Activated CD8-positive, alpha-beta T cell treated with anti-CD3 and anti-CD28 coated beads for 36 hours (primary cell): ENCODE data around the gene BOK. TPM values are rescaled to one million over a fixed set of nuclear protein-coding genes. Genes with fewer than 3 reads are reported as not detected.

Experiments
- ATAC-seq: fragments of 200-7000 bp; cut with Tn5 transposase; one replicate; pipeline ENCODE4 v1.10.0; 2021; ENCODE audit warnings: mild to moderate bottlenecking, moderate library complexity
- CTCF ChIA-PET: fragments of 350-600 bp; sonication (Branson Sonifier 250); formaldehyde crosslinking; loops from one replicate; lab custom pipeline; 2021; ENCODE audit warnings: antibody characterized with exemption; lab: Charles Lee
- POLR2A ChIA-PET: fragments of 350-600 bp; sonication (Branson Sonifier 250); formaldehyde crosslinking; loops from one replicate; lab custom pipeline; 2021; ENCODE audit warnings: antibody characterized with exemption; lab: Charles Lee
- DNase-seq: peaks from one replicate; pipeline ENCODE4 v3.0.0-alpha.2; 2020
- H3K27ac Mint-ChIP-seq: one replicate; pipeline ENCODE4 v1.8.0; 2021; ENCODE audit warnings: mild to moderate bottlenecking, mixed read lengths
- H3K27me3 Mint-ChIP-seq: one replicate; pipeline ENCODE4 v1.8.0; 2021; ENCODE audit warnings: mixed read lengths
- H3K36me3 Mint-ChIP-seq: one replicate; pipeline ENCODE4 v1.8.0; 2021; ENCODE audit warnings: low read depth, mixed read lengths
- H3K4me1 Mint-ChIP-seq: one replicate; pipeline ENCODE4 v1.8.0; 2021; ENCODE audit warnings: low read depth, mixed read lengths
- H3K4me3 Mint-ChIP-seq: one replicate; pipeline ENCODE4 v1.8.0; 2021; ENCODE audit warnings: mild to moderate bottlenecking, moderate library complexity, mixed read lengths
- H3K9me3 Mint-ChIP-seq: one replicate; pipeline ENCODE4 v1.8.0; 2021; ENCODE audit warnings: mixed read lengths
- intact Hi-C: fragments of 100-400 bp; cut with micrococcal nuclease; formaldehyde crosslinking; loops from one replicate; pipeline ENCODE4 v1.10.0; 2022
- total RNA-seq, 2 experiments: library from RNA; stranded (reverse); gene quantifications; one replicate each; pipeline ENCODE4 v1.2.3, GENCODE V29; 2021
- TF ChIP-seq, protein P1 (sequence below): fragments of 200-600 bp; IDR thresholded peaks from one replicate; pipeline ENCODE4 v1.8.0; 2022; ENCODE audit warnings: antibody characterized with exemption, mild to moderate bottlenecking

BOK gene
- total RNA-seq, 2 experiments from 2014 or later: 0.16 to 0.22 TPM

DNA sequence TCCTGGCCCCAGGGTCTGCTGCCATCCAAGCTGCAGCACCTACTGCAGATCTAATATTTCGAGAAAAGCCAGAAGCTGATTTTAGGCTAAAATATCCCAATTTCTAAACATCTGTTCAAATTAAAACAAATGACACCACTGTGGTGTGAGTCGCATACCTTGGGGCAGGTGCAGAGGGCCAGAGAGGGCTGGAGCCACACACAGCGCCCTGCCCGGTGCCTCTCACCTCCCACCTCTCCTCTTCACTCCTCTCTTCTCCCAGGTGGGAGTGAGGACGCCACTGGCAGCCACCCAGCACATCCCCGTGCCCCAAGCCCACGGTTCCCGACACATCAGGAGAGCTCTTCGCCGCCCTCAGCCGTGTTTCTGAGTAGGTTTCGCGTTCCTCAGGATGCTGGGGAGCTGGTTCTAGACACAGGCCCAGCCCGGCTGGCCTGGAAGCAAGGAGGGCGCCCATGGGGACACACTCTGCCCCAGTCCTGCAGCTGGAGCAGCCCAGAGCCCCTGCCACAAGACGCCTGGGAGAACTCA lies 57.0 kb downstream of the BOK start:
- intact Hi-C loops: no loop called here
- TF ChIP-seq, protein P1, sequence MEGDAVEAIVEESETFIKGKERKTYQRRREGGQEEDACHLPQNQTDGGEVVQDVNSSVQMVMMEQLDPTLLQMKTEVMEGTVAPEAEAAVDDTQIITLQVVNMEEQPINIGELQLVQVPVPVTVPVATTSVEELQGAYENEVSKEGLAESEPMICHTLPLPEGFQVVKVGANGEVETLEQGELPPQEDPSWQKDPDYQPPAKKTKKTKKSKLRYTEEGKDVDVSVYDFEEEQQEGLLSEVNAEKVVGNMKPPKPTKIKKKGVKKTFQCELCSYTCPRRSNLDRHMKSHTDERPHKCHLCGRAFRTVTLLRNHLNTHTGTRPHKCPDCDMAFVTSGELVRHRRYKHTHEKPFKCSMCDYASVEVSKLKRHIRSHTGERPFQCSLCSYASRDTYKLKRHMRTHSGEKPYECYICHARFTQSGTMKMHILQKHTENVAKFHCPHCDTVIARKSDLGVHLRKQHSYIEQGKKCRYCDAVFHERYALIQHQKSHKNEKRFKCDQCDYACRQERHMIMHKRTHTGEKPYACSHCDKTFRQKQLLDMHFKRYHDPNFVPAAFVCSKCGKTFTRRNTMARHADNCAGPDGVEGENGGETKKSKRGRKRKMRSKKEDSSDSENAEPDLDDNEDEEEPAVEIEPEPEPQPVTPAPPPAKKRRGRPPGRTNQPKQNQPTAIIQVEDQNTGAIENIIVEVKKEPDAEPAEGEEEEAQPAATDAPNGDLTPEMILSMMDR: no peak
- ATAC-seq (no peak), DNase-seq (no peak)
- ChIA-PET POLR2A (no interaction called here), CTCF (no interaction called here)
- Mint-ChIP-seq H3K4me1 (peaks cover 41% of the 10 kb centered on the region), H3K9me3 (peaks cover 5% of the 10 kb centered on the region), H3K27me3 (no peaks in the 10 kb centered on the region), H3K27ac (no peak overlapping the region), H3K36me3 (peaks cover 31% of the 10 kb centered on the region), H3K4me3 (no peak overlapping the region)

DNA sequence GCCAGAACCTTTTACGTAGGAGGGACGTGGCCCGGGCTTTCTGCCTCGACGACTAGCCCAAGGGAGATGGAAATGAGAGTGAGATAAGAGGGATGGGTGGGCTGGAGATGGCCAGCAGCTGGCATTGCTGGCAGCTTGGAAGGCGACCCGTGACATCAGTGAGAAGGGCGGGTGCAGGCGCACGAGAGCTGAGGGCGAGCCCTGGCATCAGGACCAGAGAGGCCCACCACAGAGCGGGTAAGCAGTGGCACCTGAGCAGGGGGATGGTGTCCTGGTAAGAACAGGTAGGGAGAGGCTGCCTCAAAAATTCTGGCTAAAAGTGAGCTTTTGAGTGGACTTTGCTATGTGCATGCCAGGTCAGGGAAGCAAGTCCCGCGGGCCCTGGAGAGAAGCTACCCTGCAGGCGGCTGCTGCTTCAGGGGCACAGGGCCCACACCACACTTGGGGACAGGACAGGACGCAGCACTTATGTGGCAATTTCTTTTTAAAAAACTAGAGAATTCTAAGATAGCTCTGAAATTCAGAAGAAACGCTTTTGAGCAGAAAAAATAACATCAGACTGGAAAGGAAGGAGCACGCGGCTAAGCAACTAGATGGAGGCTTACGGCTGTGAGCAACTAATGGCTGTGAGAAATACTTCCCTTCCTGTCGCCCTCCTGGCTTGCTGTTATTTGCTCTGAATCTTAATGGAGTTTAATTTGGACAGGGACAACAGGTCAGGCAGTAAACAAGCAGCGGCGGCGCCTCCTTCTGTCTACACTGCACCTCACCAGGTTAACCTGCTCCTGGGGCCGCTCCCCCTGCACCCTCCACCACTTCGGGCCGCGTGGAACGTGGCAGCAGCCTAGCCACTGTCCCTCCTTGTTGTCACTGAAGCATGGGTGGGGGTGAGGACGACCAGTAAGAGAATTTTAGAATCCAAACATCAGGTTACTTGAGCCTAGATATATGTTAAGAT lies 57.9 kb downstream of the BOK start:
- intact Hi-C loops: no loop called here
- ChIA-PET POLR2A (no interaction called here), CTCF (no interaction called here)
- peaks cover 45% of the 10 kb centered on the region for H3K4me1 Mint-ChIP-seq
- no peak for DNase-seq
- peaks cover 7% of the 10 kb centered on the region for H3K9me3 Mint-ChIP-seq
- TF ChIP-seq, protein P1: no peak
- no peaks in the 10 kb centered on the region for H3K27me3 Mint-ChIP-seq
- no peak for ATAC-seq
- peak overlapping the region; percentile 29 for H3K4me3 Mint-ChIP-seq
- H3K27ac Mint-ChIP-seq: peak overlapping the region; percentile 30
- H3K36me3 Mint-ChIP-seq: peaks cover 36% of the 10 kb centered on the region

DNA sequence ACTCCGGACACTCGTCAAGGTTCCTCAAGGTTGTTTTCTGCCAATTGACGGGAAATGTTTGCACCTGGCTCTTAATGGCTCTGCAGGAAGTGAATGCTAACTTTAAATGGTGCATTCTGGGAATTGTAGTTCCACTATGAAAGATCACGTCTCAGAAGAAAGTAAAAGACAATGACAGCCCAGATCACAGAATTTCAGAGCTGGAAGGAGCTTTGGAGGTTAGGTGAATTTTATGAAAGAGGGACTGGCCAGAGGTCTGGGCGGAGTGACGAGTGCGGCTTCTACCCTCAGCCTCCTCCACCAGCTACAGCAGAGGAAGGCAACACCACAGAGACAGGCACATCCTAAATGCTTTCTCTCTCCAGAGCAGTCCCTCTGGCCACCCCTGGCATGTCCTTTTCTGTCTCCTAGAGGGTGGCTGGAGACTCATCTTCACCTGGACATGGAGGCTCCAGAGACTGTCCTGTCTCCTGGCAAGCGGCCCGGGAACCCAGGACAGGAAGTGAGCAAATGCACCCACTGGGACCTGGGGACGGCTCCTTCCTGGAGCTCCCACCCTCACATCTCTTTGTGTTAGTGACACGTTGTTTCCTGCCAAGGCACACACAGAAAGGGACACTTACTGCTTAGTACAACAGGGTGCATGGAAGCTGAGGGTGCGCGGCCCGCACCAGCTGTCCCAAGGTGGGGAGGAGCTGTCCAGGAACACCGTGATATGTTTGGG lies 59.0 kb downstream of the BOK start:
- DNase-seq: peak; percentile 61
- Mint-ChIP-seq H3K4me1 (peaks cover 48% of the 10 kb centered on the region), H3K36me3 (peaks cover 40% of the 10 kb centered on the region), H3K4me3 (peak overlapping the region; percentile 64), H3K9me3 (peaks cover 7% of the 10 kb centered on the region), H3K27ac (peak overlapping the region; percentile 93), H3K27me3 (no peaks in the 10 kb centered on the region)
- CTCF ChIA-PET: no interaction called here
- POLR2A ChIA-PET: interaction anchor here (1.1 kb wide), 1 partner anchor 39 kb away, joined by 3 read pairs; no protein-coding TSS in a partner anchor
- TF ChIP-seq, protein P1: no peak
- intact Hi-C loops: no loop called here
- peak; percentile 59 for ATAC-seq

DNA sequence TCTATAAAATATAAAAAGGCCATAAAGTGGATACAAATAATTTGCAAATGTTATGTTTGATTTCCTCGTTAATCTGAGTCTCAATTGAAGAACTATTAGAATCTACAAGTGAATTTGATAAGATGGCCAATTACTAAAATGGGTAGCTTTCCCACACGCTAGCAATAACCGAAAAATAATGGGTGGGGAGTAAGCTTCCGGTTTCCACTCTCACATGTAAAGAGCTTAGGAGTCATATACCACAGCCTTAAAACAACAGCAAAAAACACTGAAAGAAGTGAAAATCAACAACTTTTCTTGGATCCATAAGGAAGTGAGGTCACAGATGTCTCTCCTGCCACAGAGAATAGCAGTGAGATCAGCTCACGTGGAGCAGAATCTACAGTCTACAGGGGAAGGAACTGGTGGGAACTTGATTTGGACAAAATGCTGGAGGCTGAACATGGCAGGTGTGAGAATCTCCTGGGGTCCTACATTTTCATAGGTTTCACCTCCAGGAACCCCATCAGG lies 59.8 kb downstream of the BOK start:
- H3K27me3 Mint-ChIP-seq: no peaks in the 10 kb centered on the region
- POLR2A ChIA-PET: interaction anchor here (0.9 to 1.1 kb wide), 3 partner anchors 9 to 39 kb away, joined by 3 read pairs; no protein-coding TSS in a partner anchor
- TF ChIP-seq, protein P1: no peak
- peaks cover 48% of the 10 kb centered on the region for H3K4me1 Mint-ChIP-seq
- no peak for DNase-seq
- H3K36me3 Mint-ChIP-seq: peaks cover 40% of the 10 kb centered on the region
- peak overlapping the region; percentile 93 for H3K27ac Mint-ChIP-seq
- no peak for ATAC-seq
- peak overlapping the region; percentile 64 for H3K4me3 Mint-ChIP-seq
- CTCF ChIA-PET: no interaction called here
- peaks cover 7% of the 10 kb centered on the region for H3K9me3 Mint-ChIP-seq
- intact Hi-C loops: no loop called here
